Measurements from ENCODE around the gene CCNG2.

DNA sequence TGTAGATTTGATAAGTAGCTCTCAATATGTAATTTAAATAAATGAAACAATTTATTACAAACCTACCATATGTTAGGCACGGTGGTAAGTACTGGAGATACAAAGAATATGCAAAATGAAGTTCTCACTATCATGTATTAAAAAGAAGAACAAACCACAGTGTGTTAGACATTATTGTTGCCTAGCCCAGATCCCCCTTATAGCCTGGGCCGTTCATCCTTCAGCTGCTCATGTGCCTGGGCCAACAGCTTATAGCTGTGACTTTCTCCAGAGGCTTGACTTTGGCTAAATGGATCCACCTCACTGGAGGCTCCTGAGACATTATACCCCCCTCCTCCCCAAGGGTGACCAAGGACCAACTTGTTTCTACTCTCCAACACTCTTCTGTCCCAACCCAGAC is 29.8 kb upstream of the CCNG2 start:
- TF ChIP-seq, protein P1, sequence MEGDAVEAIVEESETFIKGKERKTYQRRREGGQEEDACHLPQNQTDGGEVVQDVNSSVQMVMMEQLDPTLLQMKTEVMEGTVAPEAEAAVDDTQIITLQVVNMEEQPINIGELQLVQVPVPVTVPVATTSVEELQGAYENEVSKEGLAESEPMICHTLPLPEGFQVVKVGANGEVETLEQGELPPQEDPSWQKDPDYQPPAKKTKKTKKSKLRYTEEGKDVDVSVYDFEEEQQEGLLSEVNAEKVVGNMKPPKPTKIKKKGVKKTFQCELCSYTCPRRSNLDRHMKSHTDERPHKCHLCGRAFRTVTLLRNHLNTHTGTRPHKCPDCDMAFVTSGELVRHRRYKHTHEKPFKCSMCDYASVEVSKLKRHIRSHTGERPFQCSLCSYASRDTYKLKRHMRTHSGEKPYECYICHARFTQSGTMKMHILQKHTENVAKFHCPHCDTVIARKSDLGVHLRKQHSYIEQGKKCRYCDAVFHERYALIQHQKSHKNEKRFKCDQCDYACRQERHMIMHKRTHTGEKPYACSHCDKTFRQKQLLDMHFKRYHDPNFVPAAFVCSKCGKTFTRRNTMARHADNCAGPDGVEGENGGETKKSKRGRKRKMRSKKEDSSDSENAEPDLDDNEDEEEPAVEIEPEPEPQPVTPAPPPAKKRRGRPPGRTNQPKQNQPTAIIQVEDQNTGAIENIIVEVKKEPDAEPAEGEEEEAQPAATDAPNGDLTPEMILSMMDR (IDR thresholded peaks at IDR 0.05): no peak
- no peak for TF ChIP-seq POLR2A (IDR thresholded peaks at IDR 0.05)

All from esophagus squamous epithelium (tissue), 4 donors.